NCI-H128 (cell line): ENCODE data around the gene GALNT7.
"Not testable (repeated sequence)": the region's sequence is repeated elsewhere in the genome, so short reads cannot be mapped to it uniquely, and the experiment has no call there.

Source experiments
- DNase-seq: peaks from one replicate; lab custom pipeline; 2025; ENCODE audit not compliant: unreplicated experiment; lab: John Stamatoyannopoulos, UW

Gene GALNT7

GRCh38 chr4:173168396-173169177 lies at the start of gene GALNT7:
GALNT7 (plus strand) TSS chr4:173168811; CDS start chr4:173168836, 25 bp downstream.
- peak; percentile 15 for DNase-seq

- not testable (repeated sequence) for DNase-seq
Observed at GRCh38 chr4:173118819-173119218, 49.8 kb upstream of the GALNT7 start.

GRCh38 chr4:173119818-173120217 lies 48.8 kb upstream of the GALNT7 start:
- no peak for DNase-seq

- DNase-seq, result no peak
Observed at GRCh38 chr4:173121076-173121561, 47.5 kb upstream of the GALNT7 start.

GRCh38 chr4:173124209-173124865 lies 44.3 kb upstream of the GALNT7 start:
- no peak for DNase-seq

- no peak for DNase-seq
Observed at GRCh38 chr4:173125216-173125812, 43.3 kb upstream of the GALNT7 start.

GRCh38 chr4:173128199-173128890 lies 40.3 kb upstream of the GALNT7 start:
- no peak for DNase-seq

- no peak for DNase-seq
Observed at GRCh38 chr4:173130687-173131086, 37.9 kb upstream of the GALNT7 start.

GRCh38 chr4:173134426-173134825 lies 34.2 kb upstream of the GALNT7 start:
- no peak for DNase-seq

- DNase-seq, result no peak
Observed at GRCh38 chr4:173135241-173135847, 33.3 kb upstream of the GALNT7 start.

- DNase-seq, result no peak
Observed at GRCh38 chr4:173138624-173139023, 30.0 kb upstream of the GALNT7 start.

- no peak for DNase-seq
Observed at GRCh38 chr4:173139561-173139960, 29.1 kb upstream of the GALNT7 start.

GRCh38 chr4:173145131-173145530 lies 23.5 kb upstream of the GALNT7 start:
- no peak for DNase-seq

- no peak for DNase-seq
Observed at GRCh38 chr4:173146456-173146855, 22.2 kb upstream of the GALNT7 start.

GRCh38 chr4:173151496-173151895 lies 17.1 kb upstream of the GALNT7 start:
- DNase-seq, result no peak

- no peak for DNase-seq
Observed at GRCh38 chr4:173152104-173152503, 16.5 kb upstream of the GALNT7 start.

GRCh38 chr4:173153445-173153844 lies 15.2 kb upstream of the GALNT7 start:
- no peak for DNase-seq

GRCh38 chr4:173159791-173160190 lies 8.8 kb upstream of the GALNT7 start:
- DNase-seq, result no peak

- DNase-seq, result no peak
Observed at GRCh38 chr4:173160871-173161270, 7.7 kb upstream of the GALNT7 start.

GRCh38 chr4:173161311-173161710 lies 7.3 kb upstream of the GALNT7 start:
- no peak for DNase-seq

- no peak for DNase-seq
Observed at GRCh38 chr4:173165706-173166105, 2.9 kb upstream of the GALNT7 start.
